Measurements from ENCODE around the gene TANGO6.

The TANGO6 gene

GRCh38 chr16:68860978-68861892 lies 17.9 kb downstream of the TANGO6 start:
- FAIRE-seq: no peak
- no peak for DNase-seq (ENCODE audit: extremely low spot score, insufficient read length, low read depth)

DNA sequence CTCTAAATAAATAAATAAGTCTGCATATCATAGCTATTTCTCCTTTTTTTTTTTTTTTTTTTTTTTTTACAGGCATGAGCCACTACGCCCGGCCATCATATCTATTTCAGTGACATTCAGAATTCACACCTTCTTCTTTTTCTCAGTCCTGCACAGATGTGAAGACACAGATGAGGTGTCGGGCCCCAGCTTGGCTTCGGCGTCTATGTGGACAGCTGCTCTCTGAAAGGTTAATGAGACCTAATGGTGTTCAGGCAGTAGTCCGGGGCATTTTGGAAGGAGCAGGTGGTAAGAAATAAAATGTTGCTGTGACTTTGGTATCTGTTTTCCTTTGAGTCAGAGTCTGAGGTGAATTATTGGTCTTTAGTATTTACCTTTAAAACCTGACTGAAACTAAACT lies 23.6 kb downstream of the TANGO6 start:
- FAIRE-seq (peak; percentile 33), DNase-seq (ENCODE audit: extremely low spot score, insufficient read length, low read depth) (no peak)

GRCh38 chr16:68869492-68870088 lies 26.3 kb downstream of the TANGO6 start:
- DNase-seq (ENCODE audit: extremely low spot score, insufficient read length, low read depth): no peak

DNA sequence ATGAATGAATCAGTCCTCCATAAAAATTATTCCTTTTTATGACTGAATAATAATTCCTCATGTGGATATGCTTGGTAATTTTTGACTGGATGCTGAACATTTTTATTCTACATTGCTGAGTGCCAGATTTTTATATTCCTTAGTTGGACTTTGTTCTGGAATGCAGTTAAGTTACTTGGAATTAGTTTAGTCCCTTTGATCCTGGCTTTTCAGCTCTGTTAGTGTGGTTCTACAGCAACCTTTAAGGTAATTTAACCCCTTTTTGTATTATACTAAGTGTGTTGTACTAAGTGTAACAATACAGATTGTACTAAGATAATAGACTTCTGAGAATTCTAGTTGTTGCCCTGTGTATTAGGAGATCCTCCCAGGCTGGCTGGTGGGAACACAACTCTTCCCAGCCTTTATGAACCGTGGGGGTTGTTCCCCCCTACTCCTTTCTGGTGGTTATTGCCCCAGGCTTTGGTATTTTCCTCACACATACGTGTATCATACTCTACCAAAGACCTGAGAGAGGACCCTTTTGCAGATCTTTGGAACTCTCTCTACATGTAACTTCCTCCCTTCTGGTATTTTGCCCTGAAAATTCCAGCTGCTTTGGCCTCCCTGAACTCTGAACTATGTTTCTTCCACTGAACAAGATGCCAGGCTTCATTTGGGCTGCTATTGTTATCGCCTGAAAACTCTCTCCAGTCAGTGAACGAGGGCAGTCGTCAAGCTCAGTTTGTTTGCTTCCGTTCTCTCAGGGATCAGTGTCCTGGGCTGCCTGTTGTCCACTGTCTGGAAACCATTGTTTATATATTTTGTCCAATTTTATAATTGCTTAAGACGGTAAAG lies 30.5 kb downstream of the TANGO6 start:
- FAIRE-seq (no peak), DNase-seq (ENCODE audit: extremely low spot score, insufficient read length, low read depth) (no peak)

More at GRCh38 chr16:68869492-68870088, 26.3 kb downstream of the TANGO6 start:
- no peak for FAIRE-seq

DNA sequence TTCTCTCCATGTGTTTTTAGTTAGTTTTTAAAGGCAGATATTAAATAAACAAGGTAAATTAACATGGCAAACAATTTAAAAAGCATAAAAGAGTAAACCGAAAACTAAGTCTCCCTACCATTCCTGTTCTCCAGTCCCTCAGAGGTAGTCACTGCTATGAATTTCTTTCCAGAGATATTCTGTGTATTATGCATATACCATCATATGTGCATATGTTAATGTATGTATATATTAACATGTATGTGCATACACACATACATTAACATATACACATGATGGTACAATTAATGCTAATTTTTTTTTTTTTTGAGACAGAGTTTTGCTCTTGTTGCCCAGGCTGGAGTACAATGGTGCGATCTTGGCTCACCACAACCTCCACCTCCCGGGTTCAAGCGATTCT lies 32.5 kb downstream of the TANGO6 start:
- DNase-seq (ENCODE audit: extremely low spot score, insufficient read length, low read depth) (no peak), FAIRE-seq (no peak)

GRCh38 chr16:68883685-68884084 lies 40.4 kb downstream of the TANGO6 start:
- DNase-seq (ENCODE audit: extremely low spot score, insufficient read length, low read depth) (no peak), FAIRE-seq (no peak)

DNA sequence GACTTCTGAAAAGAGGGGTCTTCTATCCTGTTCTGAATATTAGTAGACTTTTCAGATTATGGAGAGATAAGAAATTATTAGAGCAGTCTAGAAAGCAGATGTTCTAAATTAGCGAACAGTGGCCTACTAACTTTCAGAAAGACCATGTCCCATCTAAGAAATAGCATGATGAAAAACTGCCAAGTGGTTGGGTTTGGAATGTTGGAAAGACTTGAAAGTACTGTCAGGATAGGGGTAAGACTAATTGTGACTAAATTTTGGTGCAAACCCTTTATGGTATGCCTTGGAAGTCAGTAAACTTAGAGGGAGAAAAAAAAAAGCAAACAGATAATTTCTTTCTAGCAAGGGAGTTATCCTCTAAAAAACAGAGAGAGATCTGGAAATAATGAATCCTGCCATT lies 41.1 kb downstream of the TANGO6 start:
- no peak for DNase-seq (ENCODE audit: extremely low spot score, insufficient read length, low read depth)
- no peak for FAIRE-seq

DNA sequence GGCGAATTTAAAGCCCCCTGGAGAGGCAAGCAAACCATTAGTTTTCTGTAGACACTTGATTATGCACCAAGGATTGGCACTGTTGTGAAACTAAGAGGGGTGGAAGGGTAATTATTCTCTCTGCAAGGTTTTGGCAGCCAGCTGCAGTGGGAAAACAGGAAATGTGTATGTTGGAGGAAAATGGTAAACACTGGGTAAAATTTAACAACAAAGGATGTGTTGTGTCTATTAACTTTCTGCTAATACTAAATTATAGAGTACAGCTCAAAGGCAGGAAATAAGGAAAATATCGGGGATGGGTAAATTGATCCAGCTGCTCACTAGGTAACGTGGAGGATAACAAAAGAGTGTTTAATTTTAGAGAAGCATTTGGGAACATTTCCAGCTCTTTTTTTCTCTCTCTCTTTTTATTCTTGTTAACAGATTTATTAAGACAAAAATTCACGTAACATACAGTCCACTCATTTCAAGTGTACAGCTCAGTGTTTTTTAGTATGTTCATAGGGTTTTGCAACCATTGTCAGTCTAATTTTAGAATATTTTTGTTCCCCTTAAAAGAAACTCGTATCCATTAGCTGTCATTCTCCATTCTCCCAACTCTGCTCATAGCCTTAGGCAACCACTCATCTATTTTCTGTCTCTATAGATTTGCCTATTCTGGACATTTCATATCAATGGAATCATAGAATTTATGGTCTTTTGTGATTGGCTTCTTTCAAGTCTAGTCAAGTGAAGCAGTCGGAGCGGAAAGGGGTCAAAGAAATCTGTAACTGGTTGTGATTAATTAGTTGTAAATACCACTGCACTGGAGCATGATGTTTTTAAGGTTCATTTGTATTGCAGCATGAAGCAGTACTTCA lies 41.8 kb downstream of the TANGO6 start:
- no peak for DNase-seq (ENCODE audit: extremely low spot score, insufficient read length, low read depth)
- no peak for FAIRE-seq

- no peak for FAIRE-seq
- DNase-seq (ENCODE audit: extremely low spot score, insufficient read length, low read depth): no peak
Observed at GRCh38 chr16:68887107-68887506, 43.8 kb downstream of the TANGO6 start.

- FAIRE-seq (no peak), DNase-seq (ENCODE audit: extremely low spot score, insufficient read length, low read depth) (no peak)
Observed at GRCh38 chr16:68889508-68890150, 46.3 kb downstream of the TANGO6 start.

DNA sequence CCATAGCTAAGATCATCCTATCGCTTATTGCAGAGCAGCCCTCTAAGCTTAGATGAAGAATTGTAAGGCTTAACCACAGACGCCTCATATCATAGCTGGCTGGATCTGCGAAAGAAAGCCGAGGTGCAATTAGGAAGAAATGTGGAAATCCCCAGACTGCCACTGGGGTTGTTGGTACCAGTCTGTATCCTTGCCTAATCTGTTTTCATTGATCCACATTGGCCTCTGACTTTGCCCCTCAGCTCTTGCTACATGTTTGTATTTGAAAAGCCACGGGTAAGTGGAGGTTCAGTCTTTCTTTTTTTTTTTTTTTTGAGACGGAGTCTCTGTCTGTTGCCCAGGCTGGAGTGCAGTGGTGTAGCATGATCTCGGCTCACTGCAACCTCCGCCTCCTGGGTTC lies 48.9 kb downstream of the TANGO6 start:
- FAIRE-seq (no peak), DNase-seq (ENCODE audit: extremely low spot score, insufficient read length, low read depth) (no peak)

DNA sequence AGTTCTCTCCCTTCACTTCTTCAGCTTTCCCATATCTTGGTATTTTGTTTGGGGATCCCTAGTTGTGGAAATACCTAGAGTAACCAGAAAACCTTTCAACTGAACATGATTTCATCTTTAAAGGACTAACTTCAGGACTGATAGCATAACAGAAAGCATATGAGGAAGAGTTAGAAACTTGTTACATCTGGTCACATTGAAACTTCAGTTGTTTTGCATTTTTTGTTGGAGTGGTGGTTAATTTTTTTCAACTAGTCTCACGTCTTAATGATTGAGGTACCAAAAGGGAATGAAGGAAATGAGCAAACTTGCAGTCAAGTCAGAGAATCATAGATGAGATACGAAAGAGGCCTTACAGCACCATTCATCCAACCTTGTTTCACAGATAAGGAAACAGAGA lies 49.6 kb downstream of the TANGO6 start:
- DNase-seq (ENCODE audit: extremely low spot score, insufficient read length, low read depth) (no peak), FAIRE-seq (peak; percentile 31)

DNA sequence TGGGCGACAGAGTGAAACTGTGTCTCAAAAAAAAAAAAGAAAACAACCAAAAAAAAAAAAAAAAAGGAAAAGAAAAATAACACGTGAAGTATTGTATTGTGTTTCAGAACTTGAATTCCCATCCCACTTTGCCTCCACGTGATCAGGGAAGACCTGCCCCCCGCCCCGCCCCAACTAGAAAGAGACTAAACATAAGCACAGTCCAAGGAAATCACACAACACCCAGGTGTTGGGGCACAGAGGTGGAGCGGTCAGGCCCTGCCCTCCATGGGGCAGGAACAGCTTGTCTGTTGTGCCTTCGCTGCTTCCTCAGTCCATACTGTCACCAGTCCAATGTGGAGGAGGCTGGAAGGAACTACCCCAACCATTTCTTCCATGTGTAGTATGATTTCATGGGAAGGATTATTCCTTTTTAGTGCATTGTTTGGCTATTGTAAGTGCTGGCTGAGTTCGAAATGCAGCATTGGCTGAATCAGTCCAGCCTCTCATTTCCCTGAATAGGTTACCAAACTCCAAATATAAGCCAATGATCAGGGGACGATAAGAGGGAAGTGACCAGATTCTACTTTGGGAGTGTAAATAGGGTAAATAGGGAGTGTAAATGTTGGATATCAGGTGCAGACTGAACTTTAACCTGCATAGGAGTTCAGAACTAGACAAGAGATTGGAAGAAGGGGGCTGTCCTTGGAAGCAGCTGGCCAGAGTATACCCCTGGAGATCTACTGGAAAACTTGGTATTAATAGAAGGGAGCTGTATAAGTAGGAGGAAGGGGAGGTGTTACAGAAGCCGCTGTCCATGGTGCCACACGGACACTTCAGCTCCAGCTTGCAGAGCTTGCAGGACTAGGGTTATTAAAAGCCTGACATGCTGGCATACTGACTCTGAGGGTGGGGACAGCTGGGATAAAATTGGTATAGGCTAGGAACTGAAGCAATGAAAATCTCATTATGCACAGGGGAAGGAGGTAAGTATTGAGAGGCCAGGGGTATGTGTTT lies 50.7 kb downstream of the TANGO6 start:
- FAIRE-seq: no peak
- no peak for DNase-seq (ENCODE audit: extremely low spot score, insufficient read length, low read depth)

GRCh38 chr16:68894714-68895113 lies 51.4 kb downstream of the TANGO6 start:
- no peak for DNase-seq (ENCODE audit: extremely low spot score, insufficient read length, low read depth)

GRCh38 chr16:68898026-68898425 lies 54.7 kb downstream of the TANGO6 start:
- FAIRE-seq: no peak

More at GRCh38 chr16:68894714-68895113, 51.4 kb downstream of the TANGO6 start:
- FAIRE-seq: no peak

DNA sequence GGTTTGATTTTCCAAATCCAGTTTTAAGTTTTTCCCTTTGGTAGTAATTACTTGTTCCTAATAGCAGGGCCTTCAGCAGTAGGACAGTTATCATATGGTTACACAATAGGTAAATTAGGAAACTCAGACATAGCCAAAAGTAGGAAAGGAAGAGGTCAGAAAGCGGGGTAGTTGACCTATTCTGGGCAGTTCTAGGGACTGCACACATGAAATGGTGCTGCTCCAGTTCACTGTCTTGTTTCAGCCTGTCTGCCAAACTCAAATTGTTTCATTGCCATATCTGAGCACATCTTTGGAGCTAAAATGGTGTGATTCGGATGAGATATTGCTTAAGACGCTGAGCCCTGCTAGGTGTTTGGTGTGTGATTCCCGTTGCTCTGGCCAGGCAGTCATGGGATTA lies 56.7 kb downstream of the TANGO6 start:
- DNase-seq (ENCODE audit: extremely low spot score, insufficient read length, low read depth): no peak
- no peak for FAIRE-seq

More at GRCh38 chr16:68898026-68898425, 54.7 kb downstream of the TANGO6 start:
- no peak for DNase-seq (ENCODE audit: extremely low spot score, insufficient read length, low read depth)

GRCh38 chr16:68902003-68902968 lies 59.0 kb downstream of the TANGO6 start:
- DNase-seq (ENCODE audit: extremely low spot score, insufficient read length, low read depth) (no peak), FAIRE-seq (no peak)
